GM21723 (cell line): Measurements from ENCODE around the gene CLRN1.

Source experiments
- ATAC-seq: cut with Tn5 transposase; IDR thresholded peaks from one replicate; pipeline ENCODE4 v1.9.1; 2021; ENCODE audit warnings: mild to moderate bottlenecking, moderate library complexity; ENCODE audit not compliant: unreplicated experiment

CLRN1 gene

DNA sequence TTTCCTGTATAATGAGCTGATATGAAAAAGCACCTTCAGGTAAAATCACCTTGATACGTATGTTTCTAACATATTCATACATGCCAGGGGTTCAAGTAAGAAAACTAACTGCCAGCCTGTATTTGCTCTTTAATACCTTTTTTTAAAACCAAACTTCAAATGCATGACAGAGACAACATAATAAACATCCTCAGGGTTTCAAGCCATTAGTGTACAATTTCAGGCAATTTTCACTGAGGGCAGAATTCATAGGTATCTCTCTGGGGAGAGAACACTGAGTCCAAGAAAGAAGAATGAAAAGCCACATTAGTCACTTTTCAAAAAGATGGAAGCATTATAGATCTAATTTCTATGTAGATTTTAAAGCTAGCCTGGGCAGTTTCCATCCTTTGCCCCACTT is 94.2 kb downstream of the CLRN1 start:
- ATAC-seq, result no peak

DNA sequence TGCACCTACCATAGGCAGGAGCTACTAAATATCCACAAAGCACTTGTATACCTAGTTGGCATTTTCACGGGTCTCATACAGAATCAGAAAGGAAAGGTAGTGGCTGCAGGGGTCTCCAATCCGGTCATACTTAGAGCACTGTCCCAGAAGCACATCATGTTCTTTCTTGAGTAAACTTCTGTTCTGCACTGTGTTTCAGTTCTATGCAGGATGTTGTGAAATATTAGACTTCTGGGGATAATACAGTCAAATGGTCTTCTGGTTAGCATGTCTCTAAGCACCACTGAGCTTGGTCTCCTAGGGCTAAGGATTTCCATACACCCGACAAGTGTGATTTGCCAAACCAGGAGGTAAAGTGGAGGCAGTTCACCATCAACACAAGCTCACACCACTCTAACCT is 95.2 kb downstream of the CLRN1 start:
- ATAC-seq, result no peak

DNA sequence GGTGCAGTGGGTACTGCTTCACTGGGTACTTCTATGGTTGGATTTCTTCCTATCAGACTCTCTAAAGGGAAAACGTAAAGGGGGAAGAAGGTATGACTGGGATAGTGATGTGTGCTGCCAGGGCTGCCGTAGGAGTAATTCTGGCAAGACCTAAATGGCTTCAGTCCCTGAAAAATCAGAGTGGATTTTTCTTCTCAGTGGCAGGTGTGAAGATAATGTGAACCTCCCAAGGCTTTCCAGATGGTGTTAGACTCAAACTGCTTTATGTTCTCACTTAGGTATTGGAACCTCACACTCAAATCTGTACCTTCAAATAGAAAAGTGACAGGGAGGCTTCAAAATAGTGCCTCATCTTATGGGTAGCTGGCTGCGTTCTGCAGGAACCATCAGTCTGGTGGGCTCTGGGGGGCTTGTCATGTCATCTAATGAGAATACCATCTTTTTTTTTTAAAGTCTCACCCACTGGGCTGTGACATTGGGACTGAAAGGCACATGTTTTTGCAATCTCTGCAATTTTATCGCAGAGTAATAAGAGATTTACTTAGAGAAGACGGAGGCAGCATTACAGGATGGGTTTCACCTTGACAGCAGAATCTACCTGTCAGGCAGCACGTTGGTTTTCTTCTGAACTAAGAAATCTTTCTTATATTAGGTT is 95.8 kb downstream of the CLRN1 start:
- ATAC-seq, result no peak
